HEK293 (cell line): Measurements from ENCODE around the gene NYNRIN.

Source experiments
- ZBTB17 ChIP-seq: fragments of 450-650 bp; formaldehyde crosslinking; IDR thresholded peaks from 2 replicates; pipeline ENCODE4 v1.5.1; 2016; ENCODE audit warnings: missing biosample characterization, missing genetic modification characterization
- ZFP69B ChIP-seq: fragments of 450-650 bp; formaldehyde crosslinking; IDR thresholded peaks from 2 replicates; pipeline ENCODE4 v1.5.1; 2016; ENCODE audit warnings: missing biosample characterization, missing genetic modification characterization
- ZNF146 ChIP-seq: fragments of 450-650 bp; formaldehyde crosslinking; IDR thresholded peaks from 2 replicates; pipeline ENCODE4 v1.5.1; 2016; ENCODE audit warnings: missing biosample characterization, missing genetic modification characterization
- ZNF549 ChIP-seq: fragments of 450-650 bp; IDR thresholded peaks from 2 replicates; pipeline ENCODE4 v1.5.1; 2018; ENCODE audit warnings: missing biosample characterization, missing genetic modification characterization, mild to moderate bottlenecking, inconsistent platforms, moderate library complexity
- ZNF785 ChIP-seq: fragments of 450-650 bp; formaldehyde crosslinking; IDR thresholded peaks from 2 replicates; pipeline ENCODE4 v1.5.1; 2016; ENCODE audit warnings: missing biosample characterization, missing genetic modification characterization
- TF ChIP-seq, protein P1 (sequence below): fragments of 450-650 bp; formaldehyde crosslinking; IDR thresholded peaks from 2 replicates; pipeline ENCODE4 v1.5.1; 2016; ENCODE audit warnings: missing biosample characterization, missing genetic modification characterization
- TF ChIP-seq, protein P2 (sequence below): fragments of 450-650 bp; formaldehyde crosslinking; IDR thresholded peaks from 2 replicates; pipeline ENCODE4 v1.5.1; 2016; ENCODE audit warnings: missing biosample characterization, missing genetic modification characterization
- TF ChIP-seq, protein P3 (sequence below): fragments of 450-650 bp; formaldehyde crosslinking; conservative IDR thresholded peaks from 2 replicates; pipeline ENCODE4 v1.5.1; 2016; ENCODE audit warnings: low read depth, missing biosample characterization, missing genetic modification characterization

DNA sequence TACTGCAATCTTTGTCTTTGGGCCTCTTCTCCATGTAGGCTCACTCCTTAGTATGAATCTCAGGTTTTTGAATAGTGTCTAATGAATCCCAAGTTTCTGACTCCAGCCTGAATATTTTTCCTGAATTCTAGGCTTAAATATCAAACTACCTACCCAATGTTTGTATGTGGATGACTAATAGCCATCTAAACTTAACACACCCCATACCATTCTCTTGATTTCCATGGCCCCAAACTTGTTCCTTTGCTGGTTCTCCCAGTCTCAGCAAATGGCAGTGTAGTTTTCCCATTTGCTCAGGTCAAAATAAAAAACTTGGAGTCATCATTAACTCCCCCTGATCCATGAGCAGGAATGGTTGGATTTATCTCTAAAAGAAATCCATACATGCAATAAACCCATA is 62.5 kb downstream of the NYNRIN start:
- TF ChIP-seq, protein P1, sequence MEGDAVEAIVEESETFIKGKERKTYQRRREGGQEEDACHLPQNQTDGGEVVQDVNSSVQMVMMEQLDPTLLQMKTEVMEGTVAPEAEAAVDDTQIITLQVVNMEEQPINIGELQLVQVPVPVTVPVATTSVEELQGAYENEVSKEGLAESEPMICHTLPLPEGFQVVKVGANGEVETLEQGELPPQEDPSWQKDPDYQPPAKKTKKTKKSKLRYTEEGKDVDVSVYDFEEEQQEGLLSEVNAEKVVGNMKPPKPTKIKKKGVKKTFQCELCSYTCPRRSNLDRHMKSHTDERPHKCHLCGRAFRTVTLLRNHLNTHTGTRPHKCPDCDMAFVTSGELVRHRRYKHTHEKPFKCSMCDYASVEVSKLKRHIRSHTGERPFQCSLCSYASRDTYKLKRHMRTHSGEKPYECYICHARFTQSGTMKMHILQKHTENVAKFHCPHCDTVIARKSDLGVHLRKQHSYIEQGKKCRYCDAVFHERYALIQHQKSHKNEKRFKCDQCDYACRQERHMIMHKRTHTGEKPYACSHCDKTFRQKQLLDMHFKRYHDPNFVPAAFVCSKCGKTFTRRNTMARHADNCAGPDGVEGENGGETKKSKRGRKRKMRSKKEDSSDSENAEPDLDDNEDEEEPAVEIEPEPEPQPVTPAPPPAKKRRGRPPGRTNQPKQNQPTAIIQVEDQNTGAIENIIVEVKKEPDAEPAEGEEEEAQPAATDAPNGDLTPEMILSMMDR (tag by site-specific recombination), result no peak
- TF ChIP-seq ZFP69B (tag by site-specific recombination) (no peak), ZBTB17 (tag by site-specific recombination) (no peak), ZNF549 (tag by site-specific recombination) (no peak), ZNF146 (tag by site-specific recombination) (no peak), ZNF785 (no peak)
- TF ChIP-seq, protein P2, sequence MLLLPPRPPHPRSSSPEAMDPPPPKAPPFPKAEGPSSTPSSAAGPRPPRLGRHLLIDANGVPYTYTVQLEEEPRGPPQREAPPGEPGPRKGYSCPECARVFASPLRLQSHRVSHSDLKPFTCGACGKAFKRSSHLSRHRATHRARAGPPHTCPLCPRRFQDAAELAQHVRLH (tag by site-specific recombination), result no peak
- TF ChIP-seq, protein P3, sequence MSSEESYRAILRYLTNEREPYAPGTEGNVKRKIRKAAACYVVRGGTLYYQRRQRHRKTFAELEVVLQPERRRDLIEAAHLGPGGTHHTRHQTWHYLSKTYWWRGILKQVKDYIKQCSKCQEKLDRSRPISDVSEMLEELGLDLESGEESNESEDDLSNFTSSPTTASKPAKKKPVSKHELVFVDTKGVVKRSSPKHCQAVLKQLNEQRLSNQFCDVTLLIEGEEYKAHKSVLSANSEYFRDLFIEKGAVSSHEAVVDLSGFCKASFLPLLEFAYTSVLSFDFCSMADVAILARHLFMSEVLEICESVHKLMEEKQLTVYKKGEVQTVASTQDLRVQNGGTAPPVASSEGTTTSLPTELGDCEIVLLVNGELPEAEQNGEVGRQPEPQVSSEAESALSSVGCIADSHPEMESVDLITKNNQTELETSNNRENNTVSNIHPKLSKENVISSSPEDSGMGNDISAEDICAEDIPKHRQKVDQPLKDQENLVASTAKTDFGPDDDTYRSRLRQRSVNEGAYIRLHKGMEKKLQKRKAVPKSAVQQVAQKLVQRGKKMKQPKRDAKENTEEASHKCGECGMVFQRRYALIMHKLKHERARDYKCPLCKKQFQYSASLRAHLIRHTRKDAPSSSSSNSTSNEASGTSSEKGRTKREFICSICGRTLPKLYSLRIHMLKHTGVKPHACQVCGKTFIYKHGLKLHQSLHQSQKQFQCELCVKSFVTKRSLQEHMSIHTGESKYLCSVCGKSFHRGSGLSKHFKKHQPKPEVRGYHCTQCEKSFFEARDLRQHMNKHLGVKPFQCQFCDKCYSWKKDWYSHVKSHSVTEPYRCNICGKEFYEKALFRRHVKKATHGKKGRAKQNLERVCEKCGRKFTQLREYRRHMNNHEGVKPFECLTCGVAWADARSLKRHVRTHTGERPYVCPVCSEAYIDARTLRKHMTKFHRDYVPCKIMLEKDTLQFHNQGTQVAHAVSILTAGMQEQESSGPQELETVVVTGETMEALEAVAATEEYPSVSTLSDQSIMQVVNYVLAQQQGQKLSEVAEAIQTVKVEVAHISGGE (tag by site-specific recombination), result no peak
